Measurements from ENCODE around the gene ABCA9.

ABCA9 gene

DNA sequence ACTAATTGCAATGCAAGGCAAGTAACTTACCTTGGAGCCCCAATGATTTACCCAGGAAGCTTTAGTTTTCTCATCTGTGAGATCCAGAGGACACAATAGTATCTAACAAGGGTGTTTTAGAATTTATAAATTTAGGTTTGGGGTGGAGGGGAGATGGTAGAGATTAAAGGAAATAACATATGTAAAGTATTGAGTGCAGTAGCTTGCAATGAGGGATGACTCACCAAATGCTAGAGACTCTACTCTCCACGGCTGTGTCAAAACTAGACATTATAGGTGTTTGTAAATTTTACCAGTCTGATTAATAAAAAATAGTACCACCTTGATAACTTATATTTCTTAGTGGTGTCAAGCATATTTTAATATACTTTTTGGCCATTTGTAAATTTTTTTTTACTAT is 3.7 kb upstream of the ABCA9 start:
- DNase-seq = peak in 1 of 2 donors; percentile 19

DNA sequence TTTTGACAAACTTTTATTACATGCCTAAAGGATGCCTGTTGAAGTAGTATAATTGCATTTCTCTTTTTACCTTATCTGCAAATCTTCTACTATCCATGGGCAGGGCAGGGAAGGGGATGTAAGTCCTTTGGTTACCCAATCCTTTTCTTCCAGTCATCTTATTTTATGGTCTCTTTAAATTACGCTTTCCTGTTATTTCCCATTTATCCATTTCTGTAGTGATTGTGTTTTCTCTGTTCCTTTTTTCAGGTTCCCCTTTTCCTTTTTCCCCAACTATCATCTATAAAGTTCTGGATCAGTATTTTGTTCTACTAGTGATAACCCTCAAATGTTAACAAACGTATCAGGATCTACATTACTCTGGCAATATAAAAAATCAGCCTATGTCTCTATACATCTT is 3.3 kb upstream of the ABCA9 start:
- DNase-seq = no peak

- no peak for DNase-seq
Observed at GRCh38 chr17:69062860-69063581, 2.3 kb upstream of the ABCA9 start.

DNA sequence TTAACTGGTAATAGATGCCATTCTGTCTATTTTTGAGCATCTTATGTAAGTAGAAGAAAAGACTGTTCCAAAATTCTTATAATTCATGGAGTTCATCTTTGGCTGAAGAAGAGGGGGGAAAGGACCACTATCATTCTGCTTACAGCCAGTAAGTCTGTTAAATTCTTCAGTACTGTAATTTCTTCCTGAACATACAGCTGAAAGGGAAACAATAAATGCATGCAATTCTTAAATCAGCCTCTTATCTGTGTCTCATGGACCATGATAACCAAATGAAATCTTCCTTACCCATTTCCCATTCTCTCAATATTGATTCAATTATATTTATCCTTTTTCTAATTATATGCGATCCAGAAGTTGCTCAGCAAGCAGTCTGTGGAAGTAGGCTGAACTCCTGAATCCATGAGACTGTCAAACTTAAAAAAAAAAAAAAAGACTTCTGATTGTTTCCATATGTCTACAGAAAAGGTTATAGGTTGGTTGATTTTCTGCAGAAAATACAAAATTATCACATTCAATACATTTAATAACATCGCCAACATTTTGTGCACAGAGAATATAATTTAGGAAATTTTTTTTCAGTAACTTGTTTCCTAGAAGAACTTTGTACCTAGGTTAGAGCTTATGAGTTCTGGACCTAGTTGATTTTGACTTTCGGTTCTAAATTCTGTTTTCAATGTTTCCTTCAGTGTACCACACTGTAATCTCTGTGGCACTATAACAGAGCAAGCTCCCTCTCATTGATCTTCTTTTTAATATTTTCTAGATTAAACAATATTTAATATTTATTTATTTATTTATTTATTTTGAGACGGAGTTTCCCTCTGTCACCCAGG is 1.2 kb upstream of the ABCA9 start:
- DNase-seq = no peak

DNA sequence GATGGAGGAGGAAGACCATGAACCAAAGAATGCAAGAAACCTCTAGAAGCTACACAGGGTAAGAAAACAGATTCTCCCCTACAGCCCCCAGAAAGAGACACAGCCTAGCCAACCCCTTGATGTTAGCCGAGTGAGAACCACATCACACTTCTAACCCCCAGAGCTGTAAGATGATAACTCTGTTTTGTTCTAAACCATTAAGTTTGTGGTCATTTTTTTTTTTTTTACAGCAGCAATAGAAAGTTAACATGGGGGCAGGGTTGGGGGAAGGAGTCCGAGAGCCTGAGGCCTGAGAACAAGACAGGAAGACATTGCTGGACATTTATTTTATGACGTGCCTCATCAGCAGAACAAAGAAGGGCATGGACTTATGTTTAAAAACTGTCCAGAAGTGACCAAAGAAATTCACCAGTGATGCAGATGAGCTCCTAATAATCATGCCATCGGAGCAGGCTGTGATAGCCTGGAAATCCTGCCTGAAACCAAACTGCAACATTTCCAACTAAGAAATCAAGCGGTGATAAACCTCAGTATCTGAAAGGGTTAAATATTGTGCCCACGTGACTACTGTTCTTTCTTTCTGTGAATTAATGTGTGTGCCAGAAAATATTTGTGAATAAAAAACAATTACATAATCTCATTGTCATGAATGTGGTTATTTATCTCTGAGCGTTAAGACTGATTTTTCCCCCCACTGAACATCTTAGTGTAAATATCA is 1.1 kb downstream of the ABCA9 start:
- no peak for DNase-seq

GRCh38 chr17:69058165-69058564 is 2.6 kb downstream of the ABCA9 start:
- no peak for DNase-seq

GRCh38 chr17:69057280-69057679 is 3.4 kb downstream of the ABCA9 start:
- DNase-seq = no peak

DNA sequence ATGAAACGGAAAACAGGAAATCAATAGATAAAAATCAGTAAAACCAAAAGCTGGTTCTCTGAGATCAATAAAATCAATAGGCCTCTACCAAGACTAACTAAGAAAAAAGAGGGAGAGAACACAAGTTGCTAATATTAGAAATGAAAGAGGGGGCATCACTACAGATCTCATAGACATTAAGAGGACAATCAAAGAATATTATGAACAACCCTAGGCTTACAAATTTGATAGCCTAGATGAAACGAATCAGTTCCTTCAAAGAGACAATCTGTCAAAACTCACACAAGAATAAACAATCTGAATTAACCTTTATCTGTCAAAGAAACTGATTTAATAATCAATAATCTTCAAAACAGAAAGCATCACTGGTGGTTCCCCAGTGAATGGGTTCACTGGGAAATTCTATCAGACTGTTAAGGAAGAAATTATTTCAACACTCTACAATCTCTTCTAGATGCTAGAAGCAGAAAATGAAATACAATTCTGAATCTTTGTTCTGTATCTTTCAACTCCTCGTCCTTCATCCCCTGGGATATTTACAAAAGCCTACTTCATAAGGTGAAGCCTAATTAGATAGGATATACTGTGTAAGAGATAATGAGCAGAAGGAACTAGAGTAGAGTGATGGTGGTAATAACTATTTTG is 4.4 kb downstream of the ABCA9 start:
- DNase-seq = no peak

DNA sequence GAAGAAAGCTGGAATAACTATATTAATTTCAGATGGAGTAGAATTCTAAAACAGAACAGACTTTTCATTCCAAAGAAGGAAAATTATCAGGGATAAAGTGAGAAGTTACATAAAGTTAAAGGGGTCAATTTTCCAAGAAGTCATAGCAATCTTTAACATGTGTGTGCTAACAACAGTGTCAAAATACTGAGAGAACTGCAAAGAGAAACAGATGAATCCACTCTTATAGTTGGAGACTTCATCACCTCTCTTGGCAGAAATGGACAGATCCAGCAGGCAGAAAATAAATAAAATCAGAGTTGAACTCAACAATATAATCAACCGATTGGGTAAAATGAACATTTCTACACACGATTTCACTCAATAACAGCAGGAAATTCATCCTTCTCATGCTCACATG is 5.4 kb downstream of the ABCA9 start:
- no peak for DNase-seq

- DNase-seq = peak in 1 of 2 donors; percentile 14
Observed at GRCh38 chr17:69050999-69051775, 9.5 kb downstream of the ABCA9 start.

DNA sequence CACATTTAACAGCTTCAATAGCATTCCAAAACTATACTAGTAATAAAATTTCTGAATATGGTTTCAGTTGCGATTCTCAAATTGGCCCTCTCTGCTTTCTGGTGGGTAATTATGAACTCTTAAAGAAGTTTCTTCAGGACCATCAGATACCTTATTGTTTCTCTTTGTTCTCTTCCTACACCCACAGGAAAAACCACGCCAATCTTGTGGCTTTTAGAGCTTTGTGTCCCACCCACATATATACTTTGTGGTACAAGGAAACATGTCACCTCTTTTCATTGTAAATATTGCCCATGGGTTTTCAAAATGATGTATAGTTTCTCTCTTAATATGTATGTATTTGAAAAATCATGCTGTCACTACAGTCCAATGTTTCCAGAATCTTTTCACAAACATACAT is 12.1 kb downstream of the ABCA9 start:
- DNase-seq = no peak

- peak in 1 of 2 donors; percentile 71 for DNase-seq
Observed at GRCh38 chr17:69047368-69048263, 13.1 kb downstream of the ABCA9 start.

- no peak for DNase-seq
Observed at GRCh38 chr17:69046121-69046807, 14.5 kb downstream of the ABCA9 start.

DNA sequence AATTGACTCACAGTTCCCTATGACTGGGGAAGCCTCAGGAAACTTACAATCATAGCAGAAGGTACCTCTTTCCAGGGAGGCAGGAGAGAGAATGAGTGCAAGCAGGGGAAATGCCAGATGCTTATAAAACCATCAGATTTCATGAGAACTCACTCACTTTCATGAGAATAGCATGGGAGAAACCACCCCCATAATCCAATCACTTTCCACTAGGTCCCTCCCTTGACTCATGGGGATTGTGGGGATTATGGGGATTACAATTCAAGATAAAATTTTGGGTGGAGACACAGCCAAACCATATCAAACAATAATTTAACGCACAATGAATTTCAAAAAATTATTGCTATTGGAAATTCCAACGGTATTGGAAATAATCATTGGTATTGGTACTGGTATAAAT is 15.1 kb downstream of the ABCA9 start:
- no peak for DNase-seq

- no peak for DNase-seq
Observed at GRCh38 chr17:69044371-69044770, 16.4 kb downstream of the ABCA9 start.

DNA sequence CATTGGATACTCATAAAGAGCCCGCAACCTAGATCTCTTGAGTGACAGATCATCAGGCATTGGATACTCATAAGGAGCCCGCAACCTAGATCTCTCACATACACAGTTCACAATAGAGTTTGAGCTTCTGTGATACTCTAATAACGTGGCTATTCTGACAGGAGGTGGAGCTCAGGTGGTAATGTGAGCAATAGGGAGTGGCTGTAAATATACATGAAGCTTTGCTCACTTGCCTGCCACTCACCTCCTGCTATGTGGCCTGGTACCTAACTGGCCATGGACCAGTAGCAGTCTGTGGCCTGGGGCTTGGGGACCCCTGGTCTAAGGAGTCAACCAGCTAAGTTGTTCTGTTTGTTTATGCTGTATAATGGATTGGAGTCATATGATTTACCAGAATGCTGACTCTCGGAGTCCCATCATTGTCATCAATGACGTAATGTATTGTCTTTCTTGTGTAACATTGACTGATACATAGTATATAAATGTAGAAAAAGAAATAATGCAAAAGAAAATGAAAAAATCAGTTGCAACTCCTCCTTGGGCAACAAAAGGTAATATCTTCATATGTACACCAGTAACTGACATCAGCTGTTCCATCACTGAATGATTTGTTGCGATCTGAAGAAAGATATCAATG is 17.5 kb downstream of the ABCA9 start:
- DNase-seq = no peak

- no peak for DNase-seq
Observed at GRCh38 chr17:69042308-69042707, 18.4 kb downstream of the ABCA9 start.

DNA sequence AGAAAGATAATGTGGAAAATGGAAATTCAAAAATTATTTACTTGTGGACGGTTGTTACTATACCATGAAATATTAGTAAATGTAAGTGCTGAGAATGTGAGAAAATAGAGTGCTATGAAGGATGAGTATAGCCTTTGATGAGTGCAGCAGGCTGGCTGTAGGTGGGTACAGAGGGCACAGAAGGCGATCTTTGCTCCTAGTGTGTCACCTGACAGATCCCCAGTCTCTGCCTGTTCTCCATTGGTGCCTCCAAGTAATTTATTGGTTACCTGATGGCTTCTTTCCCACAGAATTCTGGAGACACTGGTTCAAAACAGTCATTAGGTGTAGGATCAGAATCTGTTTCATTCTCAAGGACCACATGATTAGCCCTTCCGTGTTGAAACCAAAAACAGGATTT is 28.9 kb downstream of the ABCA9 start:
- DNase-seq = no peak

- peak in 1 of 2 donors; percentile 14 for DNase-seq
Observed at GRCh38 chr17:69030169-69030568, 30.6 kb downstream of the ABCA9 start.

DNA sequence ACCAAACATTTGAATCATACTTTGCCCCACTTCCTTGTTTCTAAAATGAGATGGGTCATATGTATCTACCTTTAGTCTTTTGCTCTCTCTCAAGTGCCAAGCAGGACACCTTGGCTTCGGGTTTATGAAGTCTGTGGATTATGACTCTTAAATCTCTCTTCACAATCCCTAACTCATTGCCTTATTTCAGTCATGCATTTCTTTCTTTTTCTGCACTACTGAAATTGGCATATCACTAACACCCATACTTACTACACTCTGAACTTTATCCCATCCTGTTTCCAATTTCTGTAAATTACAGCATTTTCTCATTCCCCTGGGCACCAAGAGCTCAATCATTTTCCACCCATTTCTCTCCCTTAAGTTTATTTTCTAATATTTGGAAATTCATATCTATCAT is 42.0 kb downstream of the ABCA9 start:
- no peak for DNase-seq
